ENCODE measurements around the gene SLC12A7. TPM values are rescaled to one million over a fixed set of nuclear protein-coding genes. Genes with fewer than 3 reads are reported as not detected.
"Not testable (repeated sequence)": the region's sequence is repeated elsewhere in the genome, so short reads cannot be mapped to it uniquely, and the experiment has no call there.

The SLC12A7 gene
- total RNA-seq, 1 donor from 2014 or later: 147 TPM

DNA sequence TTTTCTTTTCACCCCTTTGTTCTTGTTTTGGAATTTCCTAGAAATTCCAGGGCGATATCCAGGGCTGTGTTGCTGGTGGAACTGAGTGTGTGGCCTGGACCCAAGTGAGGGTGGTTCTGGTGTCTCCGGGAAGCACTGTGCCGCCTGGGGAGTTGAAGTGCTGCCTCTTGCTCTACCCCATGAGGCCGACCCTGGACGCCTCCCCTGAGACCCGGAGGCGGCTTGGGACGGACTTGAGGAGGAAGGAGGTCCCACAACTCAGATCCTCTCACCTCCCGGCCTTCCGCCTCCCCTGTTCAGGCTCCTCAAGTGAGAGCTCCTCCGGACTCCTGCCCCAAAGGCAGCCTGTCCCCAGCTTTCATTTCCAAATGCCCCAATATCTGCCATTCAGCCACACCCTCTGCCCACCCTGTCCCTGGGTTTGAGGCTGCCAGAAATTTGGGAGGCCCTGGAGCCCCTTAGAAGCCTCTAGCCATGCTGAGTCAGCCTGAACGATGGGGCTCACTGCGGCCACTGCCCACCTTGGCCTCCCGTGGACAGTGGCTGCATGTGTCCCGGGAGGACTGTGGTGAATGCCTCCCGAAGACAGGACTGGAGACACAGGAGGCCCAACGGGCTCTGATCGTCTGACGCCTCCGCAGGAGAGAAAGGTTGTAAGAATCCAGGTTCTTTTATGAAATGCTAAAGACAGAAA lies 46.9 kb upstream of the SLC12A7 start:
- TF ChIP-seq, protein P1, sequence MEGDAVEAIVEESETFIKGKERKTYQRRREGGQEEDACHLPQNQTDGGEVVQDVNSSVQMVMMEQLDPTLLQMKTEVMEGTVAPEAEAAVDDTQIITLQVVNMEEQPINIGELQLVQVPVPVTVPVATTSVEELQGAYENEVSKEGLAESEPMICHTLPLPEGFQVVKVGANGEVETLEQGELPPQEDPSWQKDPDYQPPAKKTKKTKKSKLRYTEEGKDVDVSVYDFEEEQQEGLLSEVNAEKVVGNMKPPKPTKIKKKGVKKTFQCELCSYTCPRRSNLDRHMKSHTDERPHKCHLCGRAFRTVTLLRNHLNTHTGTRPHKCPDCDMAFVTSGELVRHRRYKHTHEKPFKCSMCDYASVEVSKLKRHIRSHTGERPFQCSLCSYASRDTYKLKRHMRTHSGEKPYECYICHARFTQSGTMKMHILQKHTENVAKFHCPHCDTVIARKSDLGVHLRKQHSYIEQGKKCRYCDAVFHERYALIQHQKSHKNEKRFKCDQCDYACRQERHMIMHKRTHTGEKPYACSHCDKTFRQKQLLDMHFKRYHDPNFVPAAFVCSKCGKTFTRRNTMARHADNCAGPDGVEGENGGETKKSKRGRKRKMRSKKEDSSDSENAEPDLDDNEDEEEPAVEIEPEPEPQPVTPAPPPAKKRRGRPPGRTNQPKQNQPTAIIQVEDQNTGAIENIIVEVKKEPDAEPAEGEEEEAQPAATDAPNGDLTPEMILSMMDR (IDR thresholded peaks at IDR 0.05; ENCODE audit: partially characterized antibody, unreplicated experiment): no peak
- no peak for DNase-seq
- H3K27ac Mint-ChIP-seq (ENCODE audit: unreplicated experiment): no peak overlapping the region
- no peak overlapping the region for H3K4me3 Mint-ChIP-seq (ENCODE audit: unreplicated experiment)
- H3K36me3 Mint-ChIP-seq (ENCODE audit: unreplicated experiment): peaks cover 10% of the 10 kb centered on the region
- H3K4me1 Mint-ChIP-seq (ENCODE audit: low read depth, unreplicated experiment): peaks cover 10% of the 10 kb centered on the region
- peaks cover 21% of the 10 kb centered on the region for H3K9me3 Mint-ChIP-seq (ENCODE audit: unreplicated experiment)
- H3K27me3 Mint-ChIP-seq (ENCODE audit: unreplicated experiment): peaks cover 23% of the 10 kb centered on the region

DNA sequence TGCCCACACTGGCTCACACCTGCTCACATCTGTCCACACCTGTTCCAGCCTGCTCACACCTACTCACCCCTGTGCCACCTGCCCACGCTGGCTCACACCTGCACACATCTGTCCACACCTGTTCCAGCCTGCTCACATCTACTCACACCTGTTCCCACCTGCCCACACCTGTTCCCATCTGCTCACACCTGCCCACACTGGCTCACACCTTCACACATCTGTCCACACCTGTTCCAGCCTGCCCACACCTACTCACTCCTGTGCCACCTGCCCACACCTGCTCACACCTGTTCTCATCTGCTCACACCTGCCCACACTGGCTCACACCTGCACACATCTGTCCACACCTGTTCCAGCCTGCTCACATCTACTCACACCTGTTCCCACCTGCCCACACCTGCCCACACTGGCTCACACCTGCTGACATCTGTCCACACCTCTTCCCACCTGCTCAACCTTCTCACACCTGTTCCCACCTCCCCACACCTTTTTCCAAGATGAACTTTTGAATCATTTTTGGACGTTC lies 45.7 kb upstream of the SLC12A7 start:
- not testable (repeated sequence) for DNase-seq; H3K4me1 Mint-ChIP-seq (ENCODE audit: low read depth, unreplicated experiment); H3K36me3 Mint-ChIP-seq (ENCODE audit: unreplicated experiment)
- Mint-ChIP-seq H3K27ac (ENCODE audit: unreplicated experiment) (peak overlapping the region; percentile 81), H3K4me3 (ENCODE audit: unreplicated experiment) (peak overlapping the region; percentile 53), H3K27me3 (ENCODE audit: unreplicated experiment) (peaks cover 20% of the 10 kb centered on the region), H3K9me3 (ENCODE audit: unreplicated experiment) (peaks cover 23% of the 10 kb centered on the region)

DNA sequence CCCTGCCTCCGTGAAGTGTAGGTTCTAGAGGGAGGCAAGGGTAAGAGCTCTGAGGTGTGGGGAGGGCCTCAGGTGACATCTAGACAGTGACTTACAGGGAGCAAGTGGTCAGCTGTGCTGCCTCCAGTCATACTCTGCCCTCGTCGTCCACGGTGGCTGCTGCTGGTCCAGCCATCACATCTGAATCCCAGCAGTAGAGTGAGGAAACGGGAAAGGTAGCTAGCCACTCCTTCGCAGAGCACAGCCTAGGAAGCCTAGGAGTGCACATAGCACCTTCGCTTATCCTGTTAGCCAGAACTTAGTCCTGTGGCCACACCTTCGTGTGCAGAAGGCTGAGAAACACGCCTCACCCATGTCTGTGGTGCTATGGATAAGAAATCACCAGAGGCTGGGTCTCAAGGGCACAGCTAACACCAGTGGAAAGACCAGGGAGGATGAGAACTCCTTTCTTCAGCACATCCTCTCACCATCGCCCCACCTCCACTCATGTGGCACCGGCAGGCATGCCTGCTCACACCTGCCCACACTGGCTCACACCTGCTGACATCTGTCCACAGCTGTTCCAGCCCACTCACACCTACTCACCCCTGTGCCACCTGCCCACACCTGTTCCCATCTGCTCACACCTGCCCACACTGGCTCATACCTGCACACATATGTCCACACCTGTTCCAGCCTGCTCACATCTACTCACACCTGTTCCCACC lies 45.0 kb upstream of the SLC12A7 start:
- TF ChIP-seq, protein P1 (IDR thresholded peaks at IDR 0.05; ENCODE audit: partially characterized antibody, unreplicated experiment): no peak
- Mint-ChIP-seq H3K9me3 (ENCODE audit: unreplicated experiment) (peaks cover 23% of the 10 kb centered on the region), H3K36me3 (ENCODE audit: unreplicated experiment) (peaks cover 10% of the 10 kb centered on the region), H3K4me3 (ENCODE audit: unreplicated experiment) (peak overlapping the region; percentile 53), H3K27me3 (ENCODE audit: unreplicated experiment) (peaks cover 20% of the 10 kb centered on the region), H3K27ac (ENCODE audit: unreplicated experiment) (peak overlapping the region; percentile 81), H3K4me1 (ENCODE audit: low read depth, unreplicated experiment) (peaks cover 10% of the 10 kb centered on the region)
- DNase-seq: no peak

DNA sequence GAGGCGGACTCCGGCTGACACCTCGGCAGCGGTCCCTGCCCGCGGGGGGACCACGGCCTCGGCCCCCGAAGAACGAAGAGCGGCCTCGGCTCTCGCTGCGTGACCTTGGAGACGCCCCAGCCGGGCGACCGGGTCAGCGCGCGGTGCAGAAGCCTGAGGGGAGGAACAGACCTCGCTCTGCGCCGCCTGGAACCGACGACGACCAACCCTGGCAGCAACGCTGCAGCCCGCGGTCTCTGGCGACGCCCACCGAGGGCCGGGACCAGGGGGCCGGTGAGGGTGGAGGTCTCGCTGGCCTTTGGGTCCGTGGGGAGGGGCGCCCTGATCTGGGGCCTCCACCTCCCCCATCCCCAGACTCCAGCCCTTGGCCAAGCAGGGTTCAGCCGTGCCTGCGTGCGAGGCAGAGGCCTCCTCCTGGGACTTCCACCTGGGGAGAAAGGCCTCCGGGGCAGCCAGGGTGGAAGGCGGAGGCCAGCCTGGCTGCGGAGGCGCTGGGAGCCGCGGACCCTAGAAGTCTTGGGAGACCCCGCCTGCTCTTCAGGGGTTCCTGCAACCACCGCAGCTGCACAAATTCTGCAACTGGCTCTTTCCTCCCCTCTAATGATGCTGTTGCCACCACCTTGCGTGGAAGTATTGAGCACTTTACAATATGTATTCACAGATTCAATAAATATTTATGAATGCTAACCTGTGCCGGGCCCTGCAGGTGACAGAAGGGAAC lies 44.3 kb upstream of the SLC12A7 start:
- Mint-ChIP-seq H3K27me3 (ENCODE audit: unreplicated experiment) (peaks cover 20% of the 10 kb centered on the region), H3K27ac (ENCODE audit: unreplicated experiment) (no peak overlapping the region), H3K9me3 (ENCODE audit: unreplicated experiment) (peaks cover 23% of the 10 kb centered on the region), H3K36me3 (ENCODE audit: unreplicated experiment) (peaks cover 10% of the 10 kb centered on the region), H3K4me3 (ENCODE audit: unreplicated experiment) (no peak overlapping the region), H3K4me1 (ENCODE audit: low read depth, unreplicated experiment) (peaks cover 10% of the 10 kb centered on the region)
- TF ChIP-seq, protein P1 (IDR thresholded peaks at IDR 0.05; ENCODE audit: partially characterized antibody, unreplicated experiment): no peak
- DNase-seq: peak; percentile 63

DNA sequence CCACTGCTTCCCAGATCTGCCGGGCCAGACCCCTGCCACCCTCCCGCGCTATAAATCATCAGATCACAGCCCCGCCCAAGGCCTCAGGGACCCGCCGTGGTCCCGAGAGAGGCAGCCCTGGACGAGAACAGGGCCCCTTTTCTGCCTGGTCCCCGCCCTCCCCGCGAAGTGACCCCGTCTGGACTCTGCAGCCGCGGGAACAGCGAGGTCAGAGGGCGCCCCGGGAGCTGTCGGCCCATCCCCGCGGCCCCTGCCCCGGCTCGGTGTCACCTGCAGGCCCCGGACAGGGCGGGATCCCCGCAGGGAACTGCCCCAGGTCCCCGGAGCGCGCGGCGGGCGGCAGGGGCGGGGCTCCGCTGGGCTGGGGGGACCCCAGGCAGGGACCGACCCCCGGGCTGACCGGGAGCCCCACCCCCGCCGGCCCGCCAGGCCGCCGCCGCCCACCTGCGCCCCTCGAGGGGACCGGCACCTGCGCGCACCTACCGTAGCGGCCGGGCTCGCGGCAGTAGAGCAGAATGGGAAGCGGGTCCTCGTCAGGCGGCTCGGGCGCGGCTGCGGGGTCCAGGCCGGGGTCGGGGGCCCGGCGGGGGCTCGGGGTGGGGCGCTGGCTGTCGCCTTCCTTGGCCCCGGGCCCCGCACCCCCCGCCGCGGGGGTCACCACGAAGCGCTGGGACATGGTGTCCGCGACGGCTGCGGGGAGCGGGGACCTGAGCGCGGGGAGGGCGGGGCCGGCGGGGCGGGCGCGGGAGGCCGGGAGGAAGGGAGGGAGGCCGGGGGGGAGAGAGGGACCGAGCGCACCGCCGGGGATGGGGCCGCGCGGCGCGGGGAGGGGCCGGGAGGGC lies 43.5 kb upstream of the SLC12A7 start:
- Mint-ChIP-seq H3K36me3 (ENCODE audit: unreplicated experiment) (peaks cover 10% of the 10 kb centered on the region), H3K9me3 (ENCODE audit: unreplicated experiment) (peaks cover 23% of the 10 kb centered on the region), H3K27ac (ENCODE audit: unreplicated experiment) (no peak overlapping the region), H3K4me3 (ENCODE audit: unreplicated experiment) (no peak overlapping the region), H3K4me1 (ENCODE audit: low read depth, unreplicated experiment) (peaks cover 15% of the 10 kb centered on the region), H3K27me3 (ENCODE audit: unreplicated experiment) (peaks cover 20% of the 10 kb centered on the region)
- DNase-seq: no peak
- TF ChIP-seq, protein P1 (IDR thresholded peaks at IDR 0.05; ENCODE audit: partially characterized antibody, unreplicated experiment): no peak
